H9 (cell line): ENCODE data around the gene TOR1AIP1. TPM values are rescaled to one million over a fixed set of nuclear protein-coding genes. Genes with fewer than 3 reads are reported as not detected.
A peak's percentile ranks its signal among the peaks of the same experiment; 100 is the strongest.

Experiments
- DNase-seq: peaks from one replicate; pipeline ENCODE4 v3.0.0-alpha.2; 2017
- H2AFZ ChIP-seq: one replicate; pipeline ENCODE4 v1.6.1; 2013; ENCODE audit warnings: mild to moderate bottlenecking, low read length, control low read depth, moderate library complexity
- H2AK5ac ChIP-seq: 2 replicates; pipeline ENCODE4 v1.6.1; 2013; ENCODE audit warnings: low read length, control low read depth, mixed read lengths; ENCODE audit not compliant: insufficient read length
- H2BK120ac ChIP-seq: one replicate; pipeline ENCODE4 v1.6.1; 2013; ENCODE audit warnings: low read depth, mild to moderate bottlenecking, low read length, control low read depth, inconsistent platforms; ENCODE audit not compliant: poor library complexity, severe bottlenecking
- H2BK12ac ChIP-seq: 2 replicates; pipeline ENCODE4 v1.6.1; 2013; ENCODE audit warnings: low read length, control low read depth, mixed read lengths, low read depth; ENCODE audit not compliant: insufficient read length
- H2BK15ac ChIP-seq: 2 replicates; pipeline ENCODE4 v1.6.1; 2013; ENCODE audit warnings: low read depth, low read length, control low read depth
- H2BK20ac ChIP-seq: one replicate; pipeline ENCODE4 v1.6.1; 2013; ENCODE audit warnings: low read depth, mild to moderate bottlenecking, low read length, control low read depth, inconsistent platforms; ENCODE audit not compliant: poor library complexity, severe bottlenecking
- H2BK5ac ChIP-seq: 2 replicates; pipeline ENCODE4 v1.6.1; 2013; ENCODE audit warnings: low read length, control low read depth, mixed read lengths; ENCODE audit not compliant: insufficient read length
- H3K14ac ChIP-seq: 2 replicates; pipeline ENCODE4 v1.6.1; 2013; ENCODE audit warnings: low read length, control low read depth; ENCODE audit not compliant: insufficient read depth
- H3K18ac ChIP-seq: 2 replicates; pipeline ENCODE4 v1.6.1; 2013; ENCODE audit warnings: low read depth, mild to moderate bottlenecking, mixed read lengths, low read length, control low read depth; ENCODE audit not compliant: insufficient read length
- H3K23ac ChIP-seq: 2 replicates; pipeline ENCODE4 v1.6.1; 2013; ENCODE audit warnings: low read length, control low read depth, mixed read lengths, low read depth; ENCODE audit not compliant: insufficient read length
- H3K23me2 ChIP-seq: 2 replicates; pipeline ENCODE4 v1.6.1; 2013; ENCODE audit warnings: low read depth, mild to moderate bottlenecking, mixed read lengths, low read length, control low read depth; ENCODE audit not compliant: insufficient read length, poor library complexity, severe bottlenecking
- H3K27ac ChIP-seq: 2 replicates; pipeline ENCODE4 v1.5.1; 2013; ENCODE audit warnings: low read length, control low read depth, mixed read lengths, low read depth; ENCODE audit not compliant: insufficient read length
- H3K27me3 ChIP-seq: 2 replicates; pipeline ENCODE4 v1.6.1; 2013; ENCODE audit warnings: low read length, control low read depth, inconsistent platforms; ENCODE audit not compliant: insufficient read depth
- H3K4ac ChIP-seq: 2 replicates; pipeline ENCODE4 v1.6.1; 2013; ENCODE audit warnings: low read depth, mild to moderate bottlenecking, control low read depth, inconsistent platforms, low read length, moderate library complexity
- H3K4me1 ChIP-seq: 2 replicates; pipeline ENCODE4 v1.6.1; 2013; ENCODE audit warnings: low read length, control low read depth, inconsistent platforms; ENCODE audit not compliant: insufficient read depth
- H3K4me2 ChIP-seq: 2 replicates; pipeline ENCODE4 v1.6.1; 2013; ENCODE audit warnings: low read length, control low read depth, mixed read lengths; ENCODE audit not compliant: insufficient read length, insufficient read depth
- H3K56ac ChIP-seq: 2 replicates; pipeline ENCODE4 v1.6.1; 2013; ENCODE audit warnings: low read depth, mild to moderate bottlenecking, mixed read lengths, low read length, control low read depth; ENCODE audit not compliant: insufficient read length
- H3K79me1 ChIP-seq: 2 replicates; pipeline ENCODE4 v1.6.1; 2013; ENCODE audit warnings: low read depth, mild to moderate bottlenecking, moderate library complexity, low read length, control low read depth, inconsistent platforms; ENCODE audit not compliant: insufficient read depth, poor library complexity, severe bottlenecking
- H3K79me2 ChIP-seq: 2 replicates; pipeline ENCODE4 v1.6.1; 2013; ENCODE audit warnings: low read length, control low read depth, inconsistent platforms; ENCODE audit not compliant: insufficient read depth
- H3K9ac ChIP-seq: 2 replicates; pipeline ENCODE4 v1.6.1; 2013; ENCODE audit warnings: low read length, control low read depth, mixed read lengths; ENCODE audit not compliant: insufficient read length; ENCODE audit errors: extremely low read depth
- H3K9me3 ChIP-seq: one replicate; pipeline ENCODE4 v1.6.1; 2013; ENCODE audit warnings: low read depth, low read length, inconsistent platforms; ENCODE audit not compliant: control insufficient read depth
- H3T11ph ChIP-seq: one replicate; pipeline ENCODE4 v1.6.1; 2013; ENCODE audit warnings: mild to moderate bottlenecking, low read length, control low read depth, inconsistent platforms
- H4K20me1 ChIP-seq: one replicate; pipeline ENCODE4 v1.6.1; 2013; ENCODE audit not compliant: control insufficient read depth, insufficient read length, insufficient read depth
- H4K5ac ChIP-seq: 2 replicates; pipeline ENCODE4 v1.6.1; 2013; ENCODE audit warnings: low read depth, mild to moderate bottlenecking, mixed read lengths, low read length, control low read depth; ENCODE audit not compliant: insufficient read length
- H4K8ac ChIP-seq: replicated peaks from 2 replicates; pipeline ENCODE4 v1.6.1; 2013; ENCODE audit warnings: low read length, control low read depth, mixed read lengths, low read depth; ENCODE audit not compliant: insufficient read length
- H4K91ac ChIP-seq: 2 replicates; pipeline ENCODE4 v1.6.1; 2013; ENCODE audit warnings: low read depth, mild to moderate bottlenecking, moderate library complexity, mixed read lengths, low read length, control low read depth; ENCODE audit not compliant: insufficient read length
- H3K27ac Mint-ChIP-seq, 3 experiments: 2 replicates in 2 of 3; 3 replicates in 1 of 3; pipeline ENCODE4 v1.8.0; 2020 to 2021; ENCODE audit warnings: mixed read lengths in 3 of 3, mild to moderate bottlenecking in 1 of 3, moderate library complexity in 1 of 3
- H3K27me3 Mint-ChIP-seq: 2 replicates; pipeline ENCODE4 v1.8.0; 2021; ENCODE audit warnings: low read depth, mild to moderate bottlenecking, moderate library complexity, mixed read lengths
- H3K36me3 Mint-ChIP-seq, 3 experiments: 2 replicates in 2 of 3; 3 replicates in 1 of 3; pipeline ENCODE4 v1.8.0; 2020 to 2021; ENCODE audit warnings: low read depth in 3 of 3, mixed read lengths in 3 of 3; ENCODE audit not compliant: insufficient read depth in 1 of 3
- H3K4me1 Mint-ChIP-seq, 2 experiments: 2 replicates each; pipeline ENCODE4 v1.8.0; 2020; ENCODE audit warnings: mixed read lengths in 2 of 2
- H3K4me3 Mint-ChIP-seq, 2 experiments: 2 replicates in 1 of 2; 3 replicates in 1 of 2; pipeline ENCODE4 v1.8.0; 2020 to 2021; ENCODE audit warnings: mild to moderate bottlenecking in 2 of 2, mixed read lengths in 2 of 2, moderate library complexity in 1 of 2
- H3K9me3 Mint-ChIP-seq, 2 experiments: 2 replicates in 1 of 2; 3 replicates in 1 of 2; pipeline ENCODE4 v1.8.0; 2020; ENCODE audit warnings: mild to moderate bottlenecking in 2 of 2, mixed read lengths in 2 of 2, moderate library complexity in 1 of 2
- CTCF ChIP-seq: fragments of 200-600 bp; sonication (generic); conservative IDR thresholded peaks from 3 replicates; pipeline ENCODE4 v1.8.0; 2021; ENCODE audit warnings: antibody characterized with exemption, mild to moderate bottlenecking
- WGBS: extraction: QIAGEN DNeasy Blood & Tissue Kit; methylation state at CpG from one replicate; pipeline ENCODE4 v1.1.7; 2013; ENCODE audit warnings: missing lambda C conversion rate, low lambda C conversion rate, mixed read lengths; ENCODE audit not compliant: insufficient read length; ENCODE audit errors: extremely low coverage; 5-methylcytosine and 5-hydroxymethylcytosine counted together
- total RNA-seq: library from RNA; stranded (reverse); gene quantifications from 2 replicates; pipeline ENCODE4 v1.2.1, GENCODE V29; 2021

Gene TOR1AIP1
- total RNA-seq, 1 experiment from 2014 or later: 25.5 TPM

GRCh38 chr1:179881642-179882252, 338 bp upstream of the TOR1AIP1 start:
- no peak overlapping the region for H3T11ph ChIP-seq
- no peak overlapping the region for H2AK5ac ChIP-seq
- H3K27me3 ChIP-seq: no peaks in the 10 kb centered on the region
- H3K23ac ChIP-seq: no peak overlapping the region
- no peak overlapping the region for H4K91ac ChIP-seq
- no peak overlapping the region for H2BK12ac ChIP-seq
- H3K4me2 ChIP-seq: peak overlapping the region; percentile 84
- no peak overlapping the region for H4K8ac ChIP-seq
- DNase-seq: no peak
- no peak overlapping the region for H2BK15ac ChIP-seq
- H3K56ac ChIP-seq: peak overlapping the region; percentile 6
- Mint-ChIP-seq H3K4me1 (peaks cover 20 to 32% of the 10 kb centered on the region in 2 experiments), H3K36me3 (peaks cover 5 to 16% (median 9%) of the 10 kb centered on the region in 3 experiments; a peak in 6 of 7 replicates), H3K4me3 (peak overlapping the region; percentile 99), H3K27ac (peak overlapping the region; percentile 100), H3K9me3 (no peaks in the 10 kb centered on the region; a peak in 1 of 5 replicates), H3K27me3 (no peaks in the 10 kb centered on the region; the same call in 1 of the 2 replicates)
- peak overlapping the region; percentile 69 for H2BK5ac ChIP-seq
- no CpG with 5 or more reads among the region's 22 CpGs for WGBS
- no peak overlapping the region for H2BK20ac ChIP-seq
- peak overlapping the region; percentile 83 for H3K9ac ChIP-seq
- H3K23me2 ChIP-seq: peaks cover 18% of the 10 kb centered on the region
- peak overlapping the region; percentile 93 for H3K18ac ChIP-seq
- TF ChIP-seq CTCF: no peak
- H3K27ac ChIP-seq: peak overlapping the region; percentile 81
- H2AFZ ChIP-seq: no peak overlapping the region
- H3K4ac ChIP-seq: no peak overlapping the region
- no peaks in the 10 kb centered on the region for H3K79me1 ChIP-seq
- no peaks in the 10 kb centered on the region for H3K4me1 ChIP-seq
- H3K9me3 ChIP-seq: no peaks in the 10 kb centered on the region
- H2BK120ac ChIP-seq: no peak overlapping the region
- peaks cover 5% of the 10 kb centered on the region; the same call in 1 of the 2 replicates for H3K79me2 ChIP-seq
- H4K20me1 ChIP-seq: no peaks in the 10 kb centered on the region
- peak overlapping the region; percentile 95 for H3K14ac ChIP-seq
- peak overlapping the region; percentile 11 for H4K5ac ChIP-seq
